H1 (cell line): Measurements from ENCODE around the gene DOCK1. TPM values are rescaled to one million over a fixed set of nuclear protein-coding genes. Genes with fewer than 3 reads are reported as not detected.

Experiments
- CTCF ChIA-PET: fragments of 300-600 bp; sonication (Branson Sonifier 250); formaldehyde crosslinking; loops from one replicate; lab custom pipeline; 2021; ENCODE audit not compliant: partially characterized antibody; lab: Charles Lee
- POLR2A ChIA-PET: fragments of 300-600 bp; sonication (Branson Sonifier 250); formaldehyde crosslinking; loops from one replicate; lab custom pipeline; 2021; ENCODE audit warnings: inconsistent platforms; ENCODE audit not compliant: partially characterized antibody; lab: Charles Lee
- DNase-seq, 2 experiments: peaks; one replicate each; pipeline versions ENCODE4 v3.0.0 to v3.0.0-alpha.2; 2010 to 2022; ENCODE audit warnings: low spot score in 2 of 2, low read depth in 1 of 2, mixed read lengths in 1 of 2
- FAIRE-seq: peaks from 2 replicates; lab custom pipeline; 2011; peaks lifted over from hg19 to GRCh38; lab: Jason Lieb, UNC
- H2AFZ ChIP-seq: 2 replicates; pipeline ENCODE4 v1.8.1; 2012; ENCODE audit warnings: low read length, inconsistent platforms
- H2AK5ac ChIP-seq: 2 replicates; pipeline ENCODE4 v1.6.1; 2013; ENCODE audit warnings: low read depth, low read length
- H2BK120ac ChIP-seq: replicated peaks from 2 replicates; pipeline ENCODE3; 2013; ENCODE audit warnings: low read depth, low read length, inconsistent platforms
- H2BK12ac ChIP-seq: 2 replicates; pipeline ENCODE4 v1.6.1; 2013; ENCODE audit warnings: low read depth, low read length
- H2BK15ac ChIP-seq: 2 replicates; pipeline ENCODE4 v1.6.1; 2013; ENCODE audit warnings: low read length
- H2BK20ac ChIP-seq: 2 replicates; pipeline ENCODE4 v1.6.1; 2013; ENCODE audit warnings: low read length
- H2BK5ac ChIP-seq: 2 replicates; pipeline ENCODE4 v1.6.1; 2013; ENCODE audit warnings: low read depth, low read length
- H3K14ac ChIP-seq: 2 replicates; pipeline ENCODE4 v1.6.1; 2013; ENCODE audit warnings: inconsistent platforms; ENCODE audit not compliant: insufficient read length
- H3K18ac ChIP-seq: 2 replicates; pipeline ENCODE4 v1.6.1; 2013; ENCODE audit warnings: low read length; ENCODE audit errors: extremely low read depth
- H3K23ac ChIP-seq: 2 replicates; pipeline ENCODE4 v1.6.1; 2013; ENCODE audit warnings: inconsistent platforms; ENCODE audit not compliant: insufficient read length
- H3K23me2 ChIP-seq: 2 replicates; pipeline ENCODE4 v1.6.1; 2013; ENCODE audit warnings: low read depth, low read length
- H3K27ac ChIP-seq: 2 replicates; pipeline ENCODE4 v1.6.1; 2011; ENCODE audit warnings: low read depth, low read length, inconsistent platforms
- H3K27me3 ChIP-seq, 4 experiments: replicated peaks in 1 of 4; 1 replicate in 1 of 4; 2 replicates in 3 of 4; pipeline versions ENCODE4 v1.6.1 to v1.8.1; 2011 to 2013; ENCODE audit warnings: low read length in 3 of 4, mild to moderate bottlenecking in 3 of 4, inconsistent platforms in 2 of 4, mixed read lengths in 2 of 4, moderate library complexity in 1 of 4; ENCODE audit not compliant: control insufficient read depth in 3 of 4, insufficient read depth in 3 of 4; ENCODE audit errors: extremely low read depth in 1 of 4
- H3K36me3 ChIP-seq, 4 experiments: 2 replicates each; pipeline versions ENCODE4 v1.6.1 to v1.8.1; 2011 to 2013; ENCODE audit warnings: mild to moderate bottlenecking in 4 of 4, low read length in 3 of 4, moderate library complexity in 2 of 4, control low read depth in 1 of 4, inconsistent platforms in 1 of 4; ENCODE audit not compliant: insufficient read depth in 4 of 4, control insufficient read depth in 2 of 4
- H3K4ac ChIP-seq: replicated peaks from 2 replicates; pipeline ENCODE3; 2013; ENCODE audit warnings: low read length, low read depth, mixed read lengths, inconsistent platforms; ENCODE audit not compliant: insufficient read length
- H3K4me1 ChIP-seq, 4 experiments: replicated peaks in 1 of 4; 1 replicate in 1 of 4; 2 replicates in 3 of 4; pipeline versions ENCODE4 v1.6.1 to v1.8.1; 2011 to 2013; ENCODE audit warnings: low read length in 3 of 4, inconsistent platforms in 2 of 4, mixed read lengths in 1 of 4; ENCODE audit not compliant: insufficient read depth in 4 of 4, control insufficient read depth in 3 of 4
- H3K4me2 ChIP-seq, 2 experiments: 2 replicates each; pipeline versions ENCODE4 v1.6.1 to v1.8.1; 2011 to 2013; ENCODE audit warnings: low read depth in 2 of 2, low read length in 2 of 2, control low read depth in 1 of 2, inconsistent platforms in 1 of 2, mild to moderate bottlenecking in 1 of 2; ENCODE audit not compliant: insufficient read depth in 1 of 2
- H3K4me3 ChIP-seq, 4 experiments: fragments of 200-600, 300-600 bp in 1 of 4; sonication (generic), shearing (Covaris generic), sonication (Bioruptor Twin) in 1 of 4; 2 replicates each; pipeline versions ENCODE4 v1.5.1 to v1.8.1; 2011 to 2016; ENCODE audit warnings: low read length in 4 of 4, low read depth in 3 of 4, control low read depth in 2 of 4, inconsistent platforms in 2 of 4, mild to moderate bottlenecking in 2 of 4, mixed read lengths in 1 of 4, moderate library complexity in 1 of 4; ENCODE audit not compliant: insufficient read depth in 2 of 4; ENCODE audit errors: extremely low read depth in 1 of 4
- H3K56ac ChIP-seq: replicated peaks from 2 replicates; pipeline ENCODE3; 2013; ENCODE audit warnings: low read depth, mild to moderate bottlenecking, mixed read lengths, low read length, inconsistent platforms; ENCODE audit not compliant: insufficient read length
- H3K79me1 ChIP-seq: 2 replicates; pipeline ENCODE4 v1.6.1; 2013; ENCODE audit warnings: low read depth, low read length, control low read depth
- H3K79me2 ChIP-seq, 2 experiments: 2 replicates each; pipeline versions ENCODE4 v1.6.1 to v1.8.1; 2012 to 2013; ENCODE audit warnings: low read length in 2 of 2, mild to moderate bottlenecking in 2 of 2, inconsistent platforms in 1 of 2; ENCODE audit not compliant: insufficient read depth in 2 of 2, control insufficient read depth in 1 of 2
- H3K9ac ChIP-seq, 4 experiments: replicated peaks in 1 of 4; 1 replicate in 1 of 4; 2 replicates in 3 of 4; pipeline versions ENCODE4 v1.6.1 to v1.8.1; 2011 to 2013; ENCODE audit warnings: low read depth in 3 of 4, low read length in 3 of 4, control low read depth in 2 of 4, mild to moderate bottlenecking in 2 of 4, moderate library complexity in 2 of 4, inconsistent platforms in 1 of 4; ENCODE audit errors: extremely low read depth in 1 of 4
- H3K9me3 ChIP-seq, 2 experiments: 2 replicates each; pipeline versions ENCODE4 v1.6.1 to v1.8.1; 2012 to 2013; ENCODE audit warnings: mild to moderate bottlenecking in 2 of 2, moderate library complexity in 2 of 2, control low read depth in 1 of 2, inconsistent platforms in 1 of 2, low read depth in 1 of 2, low read length in 1 of 2, mixed read lengths in 1 of 2; ENCODE audit not compliant: insufficient read depth in 2 of 2
- H4K20me1 ChIP-seq, 2 experiments: replicated peaks in 1 of 2; 2 replicates each; pipeline versions ENCODE3 to v1.8.1; 2011 to 2013; ENCODE audit warnings: inconsistent platforms in 2 of 2, low read length in 2 of 2, mild to moderate bottlenecking in 1 of 2; ENCODE audit not compliant: insufficient read depth in 2 of 2, control insufficient read depth in 1 of 2
- H4K5ac ChIP-seq: 2 replicates; pipeline ENCODE4 v1.6.1; 2013; ENCODE audit warnings: low read length, low read depth, mixed read lengths, inconsistent platforms; ENCODE audit not compliant: insufficient read length
- H4K8ac ChIP-seq: 2 replicates; pipeline ENCODE4 v1.8.0; 2013; ENCODE audit warnings: mild to moderate bottlenecking, moderate library complexity, low read length, inconsistent platforms; ENCODE audit not compliant: insufficient read depth; ENCODE audit errors: extremely low read depth
- H4K91ac ChIP-seq: replicated peaks from 2 replicates; pipeline ENCODE3; 2013; ENCODE audit warnings: low read length, mixed read lengths, inconsistent platforms; ENCODE audit not compliant: insufficient read length
- ASH2L ChIP-seq: fragments of 200-600, 300-600 bp; sonication (generic); IDR thresholded peaks from one replicate; pipeline ENCODE4 v1.7.1; 2017; ENCODE audit warnings: low read length
- BACH1 ChIP-seq: IDR thresholded peaks from 2 replicates; pipeline ENCODE4 v1.6.1; 2012; ENCODE audit warnings: low read length, improper control_type of control experiment
- BCL11A ChIP-seq, 2 experiments: IDR thresholded peaks; one replicate each; pipeline ENCODE4 v1.6.1; 2011; ENCODE audit warnings: low read depth in 2 of 2, low read length in 2 of 2, mild to moderate bottlenecking in 2 of 2
- CBX5 ChIP-seq: fragments of 300-800, 300-1000 bp; sonication (generic); IDR thresholded peaks from 2 replicates; pipeline ENCODE4 v1.7.1; 2016; ENCODE audit warnings: antibody characterized with exemption, low read length, low read depth
- GABPA ChIP-seq: IDR thresholded peaks from 2 replicates; pipeline ENCODE4 v1.6.1; 2011; ENCODE audit warnings: mild to moderate bottlenecking, low read length, moderate library complexity, borderline replicate concordance; ENCODE audit not compliant: insufficient read depth
- HDAC6 ChIP-seq: IDR thresholded peaks from one replicate; pipeline ENCODE4 v1.7.1; 2012; ENCODE audit warnings: low read depth, mild to moderate bottlenecking, inconsistent platforms, low read length, moderate library complexity
- JUND ChIP-seq: IDR thresholded peaks from 2 replicates; pipeline ENCODE4 v1.6.1; 2011; ENCODE audit warnings: mild to moderate bottlenecking, improper control_type of control experiment, low read length
- RBBP5 ChIP-seq: IDR thresholded peaks from 2 replicates; pipeline ENCODE4 v1.7.1; 2012; ENCODE audit warnings: low read depth, mild to moderate bottlenecking, inconsistent platforms, low read length, moderate library complexity, borderline replicate concordance
- RFX5 ChIP-seq: IDR thresholded peaks from 2 replicates; pipeline ENCODE4 v1.6.1; 2011; ENCODE audit warnings: low read depth, low read length, improper control_type of control experiment, borderline replicate concordance
- SIN3A ChIP-seq, 2 experiments: IDR thresholded peaks in 1 of 2; conservative IDR thresholded peaks in 1 of 2; 2 replicates each; pipeline ENCODE4 v1.6.1; 2011 to 2012; ENCODE audit warnings: low read length in 2 of 2, improper control_type of control experiment in 1 of 2, low read depth in 1 of 2, mild to moderate bottlenecking in 1 of 2
- SUZ12 ChIP-seq: fragments of 200-600 bp; sonication (generic); IDR thresholded peaks from 2 replicates; pipeline ENCODE4 v1.6.1; 2012; ENCODE audit warnings: mild to moderate bottlenecking, inconsistent platforms, low read length, moderate library complexity, mixed read lengths
- WGBS, 2 experiments: shearing (Covaris generic) in 1 of 2; methylation state at CpG; one replicate each; pipeline versions ENCODE4 v1.1.6 to v1.1.7; 2013 to 2015; ENCODE audit warnings: low lambda C conversion rate in 2 of 2, mixed read lengths in 2 of 2, inconsistent platforms in 1 of 2, low coverage in 1 of 2, missing lambda C conversion rate in 1 of 2; ENCODE audit not compliant: insufficient replicate concordance in 2 of 2, insufficient coverage in 1 of 2, insufficient read length in 1 of 2; ENCODE audit errors: extremely low coverage in 1 of 2, missing lambda C conversion rate in 1 of 2; 5-methylcytosine and 5-hydroxymethylcytosine counted together
- polyA plus RNA-seq, 7 experiments: library from polyadenylated mRNA; depleted of rRNA in 3 of 7; stranded (reverse) in 5 of 7; unstranded in 2 of 7; fragments of >200 nt in 5 of 7; fragments of 200-250 nt in 2 of 7; gene quantifications; 1 replicate in 5 of 7; 2 replicates in 1 of 7; 4 replicates in 1 of 7; pipeline versions ENCODE4 v1.2.1 to v1.2.3, GENCODE V29; 2011 to 2013; ENCODE audit warnings: missing spikeins in 2 of 7, mixed read lengths in 2 of 7
- total RNA-seq: library from RNA; stranded (reverse); fragmentation: NEBNext Ultra II Directional; extraction: Animal tissue kit (Norgen Biotek cat#: 25700); gene quantifications from 2 replicates; pipeline ENCODE4 v1.2.1, GENCODE V29; 2021
- TF ChIP-seq, protein P1 (sequence below): IDR thresholded peaks from 2 replicates; pipeline ENCODE4 v1.6.1; 2012; ENCODE audit warnings: inconsistent platforms

DOCK1 gene
- total and polyA plus RNA-seq, 2 of the 8 experiments (the other 6 are each of a cell fraction or from before 2014, with no cell fraction given): 11.6 to 53.0 TPM

DNA sequence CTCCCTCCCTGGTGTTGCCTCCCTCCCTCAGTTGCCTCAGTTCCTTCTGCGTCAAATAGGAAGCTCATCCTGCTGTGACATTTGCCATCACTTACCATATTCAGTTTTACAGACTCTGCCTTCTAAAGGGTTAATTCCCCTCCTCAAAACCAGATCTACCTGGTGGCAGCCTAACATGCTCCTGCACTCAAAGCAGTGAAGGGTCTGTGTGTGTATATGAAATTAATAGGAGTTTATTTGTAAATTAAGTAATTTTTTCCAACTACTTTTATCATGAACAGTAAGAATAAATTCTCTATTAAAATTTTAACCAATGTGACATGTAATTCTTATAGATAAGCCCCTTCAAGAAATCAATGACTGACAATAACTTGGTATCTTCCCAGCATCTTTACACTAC lies 449.8 kb downstream of the DOCK1 start:
- Histone ChIP-seq H3K14ac (no peak overlapping the region), H3K27ac (no peak overlapping the region), H3K36me3 (0 out of 8 replicates have a peak, but pooled peaks cover 0 to 2% (median 0%) of the 10 kb centered on the region in 4 experiments), H4K20me1 (no peaks in the 10 kb centered on the region), H2AK5ac (no peak overlapping the region), H2AFZ (no peak overlapping the region), H3K23me2 (no peaks in the 10 kb centered on the region), H3K79me1 (no peaks in the 10 kb centered on the region), H3K9me3 (no peaks in the 10 kb centered on the region), H3K23ac (no peak overlapping the region), H3K79me2 (no peaks in the 10 kb centered on the region), H4K8ac (no peak overlapping the region), H3K27me3 (no peaks in the 10 kb centered on the region), H3K4me1 (peaks cover 0 to 2% (median 0%) of the 10 kb centered on the region in 4 experiments; a peak in 2 of 7 replicates), H3K9ac (no peak overlapping the region), H3K18ac (no peak overlapping the region), H2BK15ac (no peak overlapping the region), H2BK20ac (no peak overlapping the region), H2BK120ac (no peak overlapping the region), H3K4ac (no peak overlapping the region), H4K91ac (peak overlapping the region; percentile 47), H4K5ac (no peak overlapping the region), H3K4me2 (no peak overlapping the region), H3K56ac (no peak overlapping the region), H2BK12ac (no peak overlapping the region), H2BK5ac (no peak overlapping the region), H3K4me3 (no peak overlapping the region)
- FAIRE-seq (no peak), DNase-seq (no peak)
- WGBS, 2 experiments: 100% methylated on average over 1 of the region's 1 CpG; no CpG with 5 or more reads in 1 of the 2 experiments
- TF ChIP-seq BACH1 (no peak), CBX5 (no peak), HDAC6 (no peak), SIN3A (conservative IDR thresholded peaks at IDR 0.05 in 1 of 2, IDR thresholded peaks at IDR 0.05 in 1 of 2; ENCODE audit: low read depth in 1 of 2, low read length in 2 of 2) (no peak), JUND (no peak), GABPA (no peak), BCL11A (IDR thresholded peaks at IDR 0.05; ENCODE audit: low read depth in 2 of 2, low read length in 2 of 2) (no peak), SUZ12 (no peak), RBBP5 (no peak), ASH2L (no peak), RFX5 (no peak)
- TF ChIP-seq, protein P1, sequence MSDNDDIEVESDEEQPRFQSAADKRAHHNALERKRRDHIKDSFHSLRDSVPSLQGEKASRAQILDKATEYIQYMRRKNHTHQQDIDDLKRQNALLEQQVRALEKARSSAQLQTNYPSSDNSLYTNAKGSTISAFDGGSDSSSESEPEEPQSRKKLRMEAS: no peak
- ChIA-PET POLR2A (no interaction called here), CTCF (no interaction called here)
